Epithelial cell of esophagus (primary cell): Measurements from ENCODE around the gene CLIP1.

Experiments used
- DNase-seq: peaks from one replicate; pipeline ENCODE4 v3.0.0; 2010; ENCODE audit warnings: low read depth
- H3K4me3 ChIP-seq: 2 replicates; pipeline ENCODE4 v1.5.1; 2011; ENCODE audit warnings: mild to moderate bottlenecking, low read length, control low read depth
- TF ChIP-seq, protein P1 (sequence below): IDR thresholded peaks from 2 replicates; pipeline ENCODE4 v1.5.1; 2011; ENCODE audit warnings: low read depth, mild to moderate bottlenecking, low read length, control low read depth, inconsistent platforms; ENCODE audit not compliant: insufficient read depth; ENCODE audit errors: missing control alignments

CLIP1 gene

DNA sequence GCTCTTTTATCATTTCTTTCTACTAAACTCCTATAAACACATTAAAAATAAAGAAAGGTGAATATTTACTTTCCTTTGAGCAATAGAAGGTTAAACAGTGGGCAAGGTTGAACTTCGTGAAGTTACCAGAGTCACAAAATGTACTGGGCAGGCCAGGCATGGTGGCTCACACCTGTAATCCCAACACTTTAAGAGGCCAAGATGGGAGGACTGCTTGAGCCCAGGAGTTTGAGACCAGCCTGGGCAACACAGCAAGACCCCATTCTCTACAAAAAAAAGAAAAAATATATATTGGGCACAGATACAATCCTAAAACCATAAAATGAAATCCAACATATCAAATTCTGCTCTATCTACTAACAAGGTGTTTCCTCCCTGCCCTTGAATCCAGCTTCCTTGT, 95.5 kb downstream of the CLIP1 start:
- no peak for DNase-seq
- TF ChIP-seq, protein P1, sequence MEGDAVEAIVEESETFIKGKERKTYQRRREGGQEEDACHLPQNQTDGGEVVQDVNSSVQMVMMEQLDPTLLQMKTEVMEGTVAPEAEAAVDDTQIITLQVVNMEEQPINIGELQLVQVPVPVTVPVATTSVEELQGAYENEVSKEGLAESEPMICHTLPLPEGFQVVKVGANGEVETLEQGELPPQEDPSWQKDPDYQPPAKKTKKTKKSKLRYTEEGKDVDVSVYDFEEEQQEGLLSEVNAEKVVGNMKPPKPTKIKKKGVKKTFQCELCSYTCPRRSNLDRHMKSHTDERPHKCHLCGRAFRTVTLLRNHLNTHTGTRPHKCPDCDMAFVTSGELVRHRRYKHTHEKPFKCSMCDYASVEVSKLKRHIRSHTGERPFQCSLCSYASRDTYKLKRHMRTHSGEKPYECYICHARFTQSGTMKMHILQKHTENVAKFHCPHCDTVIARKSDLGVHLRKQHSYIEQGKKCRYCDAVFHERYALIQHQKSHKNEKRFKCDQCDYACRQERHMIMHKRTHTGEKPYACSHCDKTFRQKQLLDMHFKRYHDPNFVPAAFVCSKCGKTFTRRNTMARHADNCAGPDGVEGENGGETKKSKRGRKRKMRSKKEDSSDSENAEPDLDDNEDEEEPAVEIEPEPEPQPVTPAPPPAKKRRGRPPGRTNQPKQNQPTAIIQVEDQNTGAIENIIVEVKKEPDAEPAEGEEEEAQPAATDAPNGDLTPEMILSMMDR = no peak
- no peak overlapping the region for H3K4me3 ChIP-seq

DNA sequence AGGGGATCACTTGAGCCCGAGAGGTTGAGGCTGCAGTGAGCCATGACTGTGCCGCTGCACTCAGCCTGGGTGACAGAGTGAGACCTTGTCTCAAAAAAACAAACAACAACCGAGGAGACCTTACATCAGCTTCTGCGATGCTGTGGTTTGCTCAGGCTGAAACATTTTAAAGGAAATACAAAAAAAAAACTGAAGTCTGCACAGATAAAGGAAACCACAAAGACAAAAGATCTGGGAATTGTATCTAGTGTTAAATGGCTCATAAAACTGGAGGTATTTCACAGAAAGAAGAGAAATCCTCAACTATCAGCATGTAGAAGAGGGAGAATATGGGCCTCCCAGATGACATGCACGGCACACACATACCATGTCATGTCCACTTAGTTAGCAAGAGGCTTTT, 95.9 kb downstream of the CLIP1 start:
- TF ChIP-seq, protein P1 = no peak
- DNase-seq = no peak
- no peak overlapping the region for H3K4me3 ChIP-seq

DNA sequence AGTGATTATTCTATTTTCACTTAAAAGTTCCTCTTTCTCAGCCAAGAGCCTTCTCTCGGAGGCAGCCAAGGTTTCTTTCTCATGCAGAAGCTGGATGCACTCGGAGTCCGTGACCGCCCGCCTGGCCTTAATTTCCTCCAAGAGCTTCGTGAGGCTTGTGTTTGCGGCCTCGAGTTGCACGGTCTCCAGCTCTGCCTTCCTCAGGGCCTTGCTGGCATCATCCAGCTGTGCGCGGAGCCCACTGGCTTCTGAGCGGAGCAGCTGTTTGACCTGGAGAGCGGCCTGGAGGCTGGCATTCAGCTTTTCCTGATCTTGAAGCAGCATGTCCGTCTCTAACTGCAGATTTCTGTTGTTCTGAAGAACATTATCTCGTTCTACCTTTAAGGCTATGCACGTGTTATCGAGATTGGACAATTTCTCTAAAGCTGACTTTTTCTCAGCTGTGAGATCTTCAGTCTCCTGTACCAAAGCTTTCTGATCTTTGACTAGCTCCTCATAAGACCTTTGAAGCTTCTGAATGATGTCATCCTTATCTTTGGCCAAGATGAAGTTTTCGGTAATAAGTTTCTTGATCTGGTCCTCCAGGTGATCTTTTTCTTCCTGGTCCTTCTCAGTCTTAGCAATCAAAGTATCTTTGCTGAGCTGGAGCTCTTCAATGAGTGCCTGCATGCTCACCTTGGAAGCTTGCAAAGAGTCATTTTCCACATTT, 99.0 kb downstream of the CLIP1 start:
- TF ChIP-seq, protein P1 = no peak
- DNase-seq = no peak
- no peak overlapping the region for H3K4me3 ChIP-seq

DNA sequence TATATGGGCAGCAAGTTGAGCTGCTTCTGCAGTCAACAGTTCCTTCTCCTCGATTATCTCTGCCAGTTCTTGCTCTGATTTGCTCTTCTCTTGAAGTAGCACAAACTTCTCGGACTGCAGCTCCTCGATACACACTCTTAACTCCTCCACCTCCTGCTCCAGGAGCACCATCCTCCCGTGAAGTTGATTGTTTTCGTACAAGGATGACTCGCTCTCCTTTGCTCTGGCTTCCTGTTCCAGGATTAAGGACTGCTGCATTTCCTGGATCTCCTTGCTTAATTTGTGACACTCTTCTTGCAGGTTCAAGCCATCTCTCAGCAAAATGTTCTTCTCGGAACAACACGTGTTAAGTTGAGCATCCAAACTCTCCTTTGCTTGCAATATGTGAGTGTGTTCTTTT, 100.0 kb downstream of the CLIP1 start:
- TF ChIP-seq, protein P1 = no peak
- DNase-seq = peak; percentile 46
- no peak overlapping the region for H3K4me3 ChIP-seq

DNA sequence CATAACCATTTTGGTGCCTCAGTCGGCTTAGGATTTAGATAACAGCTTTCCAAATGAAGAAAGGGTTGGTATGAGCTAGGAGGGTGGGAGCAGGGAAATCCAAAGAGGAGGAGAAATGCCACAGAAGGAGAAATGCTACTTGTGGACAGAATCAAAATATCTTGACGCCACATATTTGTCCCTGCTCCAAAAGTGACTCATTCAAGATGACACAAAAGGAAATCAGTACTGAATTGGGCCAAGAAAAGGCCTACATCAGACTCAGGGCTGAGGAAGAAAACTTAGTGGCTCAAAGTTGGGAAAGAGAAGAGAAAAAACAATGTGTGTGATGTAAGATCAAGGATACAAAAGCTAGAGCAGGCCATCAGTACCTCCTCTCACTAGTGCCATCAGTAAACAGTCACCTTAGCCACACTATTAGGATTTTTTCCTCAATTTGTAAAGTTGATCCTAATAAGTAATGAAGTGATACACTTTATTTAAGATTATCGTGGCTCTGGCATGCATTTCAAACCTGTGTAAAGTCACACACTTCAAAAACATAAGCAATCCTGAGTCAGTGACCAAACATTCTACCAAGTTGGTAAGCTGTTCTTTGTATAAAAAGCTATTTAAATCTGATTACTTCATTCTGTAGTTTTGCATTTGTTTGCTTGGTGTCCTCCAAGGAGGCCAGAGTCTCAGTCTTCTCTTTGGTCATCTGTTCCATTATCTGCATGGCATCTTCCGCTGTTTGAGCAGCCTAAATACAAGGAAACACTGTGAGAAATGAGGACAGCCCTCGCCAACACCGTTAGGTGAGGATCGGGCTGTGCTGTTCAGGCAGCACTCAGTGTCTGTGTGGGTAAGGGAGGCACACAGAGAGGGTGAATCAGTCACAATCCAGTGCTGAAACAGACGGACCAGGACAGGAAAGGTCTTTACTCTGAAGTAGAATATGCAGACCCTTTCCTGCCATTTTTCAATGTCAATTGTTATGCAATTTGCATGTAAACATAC, 103.6 kb downstream of the CLIP1 start:
- H3K4me3 ChIP-seq = no peak overlapping the region
- DNase-seq = peak; percentile 14
- TF ChIP-seq, protein P1 = no peak

DNA sequence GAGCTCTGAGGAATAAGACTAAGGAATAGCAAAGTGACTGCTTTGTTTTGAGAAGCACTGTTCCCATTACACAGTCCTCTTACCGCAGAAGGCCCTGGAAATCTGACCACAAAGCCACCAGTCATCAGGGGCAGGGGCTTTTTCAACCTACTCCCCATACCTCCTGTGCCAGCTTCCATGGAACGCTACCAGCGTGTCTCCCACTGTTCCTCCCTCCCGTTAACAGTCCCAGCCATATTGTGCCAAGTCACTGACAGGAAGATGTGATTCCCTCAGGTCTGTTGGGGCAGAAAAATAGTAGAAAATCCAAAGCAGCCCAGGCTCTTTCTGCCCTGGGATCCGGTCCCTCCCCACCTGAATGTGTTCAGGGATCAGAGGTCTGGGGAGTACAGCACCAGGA, 109.5 kb downstream of the CLIP1 start:
- TF ChIP-seq, protein P1 = no peak
- no peak for DNase-seq
- H3K4me3 ChIP-seq = no peak overlapping the region

DNA sequence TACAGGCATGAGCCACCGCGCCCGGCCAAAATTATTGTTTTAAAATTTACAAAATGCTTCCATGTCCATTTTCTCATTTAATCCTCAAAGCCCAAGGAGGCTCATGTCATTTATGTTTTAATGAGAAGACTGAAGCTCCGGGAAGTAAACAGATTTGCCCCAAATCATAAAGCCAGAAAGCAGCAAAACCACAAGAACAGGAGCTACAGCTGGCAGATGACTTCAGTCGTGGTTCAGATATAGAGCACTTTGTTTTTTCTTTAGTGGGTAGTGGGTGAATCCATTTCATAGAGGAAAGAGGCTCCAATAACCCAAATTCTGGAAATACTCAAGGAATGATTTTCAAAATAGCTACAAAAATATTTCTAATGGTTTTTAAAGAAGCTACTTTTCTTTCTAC, 110.8 kb downstream of the CLIP1 start:
- TF ChIP-seq, protein P1 = no peak
- DNase-seq = no peak

More for the DNA sequence above, 110.8 kb downstream of the CLIP1 start:
- H3K4me3 ChIP-seq = no peak overlapping the region
